Measurements from ENCODE around the gene LRP1B. TPM values are rescaled to one million over a fixed set of nuclear protein-coding genes. Genes with fewer than 3 reads are reported as not detected.

The LRP1B gene
- total RNA-seq, 2 donors from 2014 or later, result 0.79 to 1.8 TPM

DNA sequence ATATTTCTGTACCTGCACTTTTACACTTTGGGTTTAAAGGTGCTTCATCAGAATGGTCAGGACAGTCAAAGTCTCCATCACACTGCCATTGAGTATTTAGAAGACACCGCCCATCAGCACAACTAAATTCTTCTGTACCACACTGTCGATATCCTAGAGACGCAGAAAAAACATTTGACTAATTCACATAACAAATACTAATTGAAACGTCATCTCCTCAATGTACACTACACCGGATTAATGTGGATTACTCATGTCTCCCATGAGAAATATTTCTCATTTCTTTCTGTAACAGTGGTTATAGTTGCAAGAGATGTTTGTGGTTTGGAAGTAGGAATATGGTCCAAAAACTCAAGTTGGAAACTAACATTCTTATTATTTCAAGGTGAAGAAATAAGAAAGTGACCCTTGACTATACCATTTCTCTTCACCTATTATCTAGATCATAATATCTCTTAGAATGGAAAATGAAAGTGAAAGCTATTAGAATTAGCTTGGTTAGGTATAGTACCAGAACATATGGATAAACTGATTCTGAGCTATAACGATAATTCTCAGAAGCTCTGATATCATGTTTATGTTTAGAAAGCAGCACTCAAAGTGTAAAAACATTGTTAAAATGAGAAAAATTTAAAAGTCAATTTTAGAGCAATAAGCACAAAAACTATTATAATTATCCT lies 1627.7 kb downstream of the LRP1B start:
- no peak overlapping the region for H3K4me3 Mint-ChIP-seq
- no peak overlapping the region for H3K27ac Mint-ChIP-seq
- no peaks in the 10 kb centered on the region for H3K9me3 Mint-ChIP-seq
- H3K27me3 Mint-ChIP-seq (ENCODE audit: insufficient read depth), result no peaks in the 10 kb centered on the region
- no peaks in the 10 kb centered on the region for H3K36me3 Mint-ChIP-seq (ENCODE audit: low read depth)
- 94 to 100% methylated on average over 5 to 6 of the region's 6 CpGs for WGBS, 2 experiments (ENCODE audit: insufficient coverage in 1 of 2, insufficient read length in 1 of 2)
- no peaks in the 10 kb centered on the region for H3K4me1 ChIP-seq (ENCODE audit: control insufficient read depth, insufficient read depth, low read length)
- H3K4me1 Mint-ChIP-seq, result no peaks in the 10 kb centered on the region
- H3K36me3 ChIP-seq (ENCODE audit: control insufficient read depth, insufficient read depth, low read length), result no peaks in the 10 kb centered on the region
- H3K27ac ChIP-seq (ENCODE audit: low read depth, low read length), result no peak overlapping the region
- TF ChIP-seq, protein P1, sequence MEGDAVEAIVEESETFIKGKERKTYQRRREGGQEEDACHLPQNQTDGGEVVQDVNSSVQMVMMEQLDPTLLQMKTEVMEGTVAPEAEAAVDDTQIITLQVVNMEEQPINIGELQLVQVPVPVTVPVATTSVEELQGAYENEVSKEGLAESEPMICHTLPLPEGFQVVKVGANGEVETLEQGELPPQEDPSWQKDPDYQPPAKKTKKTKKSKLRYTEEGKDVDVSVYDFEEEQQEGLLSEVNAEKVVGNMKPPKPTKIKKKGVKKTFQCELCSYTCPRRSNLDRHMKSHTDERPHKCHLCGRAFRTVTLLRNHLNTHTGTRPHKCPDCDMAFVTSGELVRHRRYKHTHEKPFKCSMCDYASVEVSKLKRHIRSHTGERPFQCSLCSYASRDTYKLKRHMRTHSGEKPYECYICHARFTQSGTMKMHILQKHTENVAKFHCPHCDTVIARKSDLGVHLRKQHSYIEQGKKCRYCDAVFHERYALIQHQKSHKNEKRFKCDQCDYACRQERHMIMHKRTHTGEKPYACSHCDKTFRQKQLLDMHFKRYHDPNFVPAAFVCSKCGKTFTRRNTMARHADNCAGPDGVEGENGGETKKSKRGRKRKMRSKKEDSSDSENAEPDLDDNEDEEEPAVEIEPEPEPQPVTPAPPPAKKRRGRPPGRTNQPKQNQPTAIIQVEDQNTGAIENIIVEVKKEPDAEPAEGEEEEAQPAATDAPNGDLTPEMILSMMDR (conservative IDR thresholded peaks at IDR 0.05), result no peak
- no peak overlapping the region for H3K4me3 ChIP-seq (ENCODE audit: low read length)
- no peaks in the 10 kb centered on the region for H3K9me3 ChIP-seq (ENCODE audit: control insufficient read depth, low read length)
- H3K27me3 ChIP-seq (ENCODE audit: control insufficient read depth, insufficient read depth, low read length, poor library complexity, severe bottlenecking), result no peaks in the 10 kb centered on the region
- DNase-seq, result no peak
- H3K9ac ChIP-seq (ENCODE audit: extremely low read depth, low read length, poor library complexity, severe bottlenecking), result no peak overlapping the region

DNA sequence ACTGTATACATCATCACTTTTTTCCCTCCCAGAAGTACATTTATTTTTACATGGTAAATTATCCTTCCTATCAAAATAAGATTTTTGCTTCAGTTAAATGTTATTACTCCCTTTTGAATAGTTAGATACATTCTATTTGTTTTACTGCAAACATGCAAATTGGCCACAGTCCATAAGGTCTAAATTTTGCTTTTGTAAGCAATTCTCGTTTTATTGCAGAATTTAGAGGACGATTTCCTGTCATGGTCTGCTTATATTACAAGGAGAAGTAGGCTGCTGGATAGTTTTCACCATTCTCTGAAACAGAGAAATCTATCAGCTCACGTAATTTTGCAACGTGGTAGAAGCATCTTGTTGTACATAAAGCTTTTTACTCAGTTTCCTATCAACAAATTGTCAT lies 1632.5 kb downstream of the LRP1B start:
- H3K9me3 Mint-ChIP-seq, result peaks cover 2% of the 10 kb centered on the region
- Histone ChIP-seq H3K9ac (ENCODE audit: extremely low read depth, low read length, poor library complexity, severe bottlenecking) (no peak overlapping the region), H3K9me3 (ENCODE audit: control insufficient read depth, low read length) (no peaks in the 10 kb centered on the region), H3K36me3 (ENCODE audit: control insufficient read depth, insufficient read depth, low read length) (no peaks in the 10 kb centered on the region), H3K27ac (ENCODE audit: low read depth, low read length) (no peak overlapping the region), H3K4me3 (ENCODE audit: low read length) (no peak overlapping the region), H3K27me3 (ENCODE audit: control insufficient read depth, insufficient read depth, low read length, poor library complexity, severe bottlenecking) (no peaks in the 10 kb centered on the region), H3K4me1 (ENCODE audit: control insufficient read depth, insufficient read depth, low read length) (no peaks in the 10 kb centered on the region)
- no peak for DNase-seq
- WGBS, 2 experiments (ENCODE audit: insufficient coverage in 1 of 2, insufficient read length in 1 of 2), result 87% methylated on average over 4 of the region's 4 CpGs; no CpG with 5 or more reads in 1 of the 2 experiments
- no peaks in the 10 kb centered on the region for H3K36me3 Mint-ChIP-seq (ENCODE audit: low read depth)
- H3K4me1 Mint-ChIP-seq, result no peaks in the 10 kb centered on the region
- H3K27ac Mint-ChIP-seq, result no peak overlapping the region
- no peak overlapping the region for H3K4me3 Mint-ChIP-seq
- H3K27me3 Mint-ChIP-seq (ENCODE audit: insufficient read depth), result no peaks in the 10 kb centered on the region
- TF ChIP-seq, protein P1 (conservative IDR thresholded peaks at IDR 0.05), result no peak

DNA sequence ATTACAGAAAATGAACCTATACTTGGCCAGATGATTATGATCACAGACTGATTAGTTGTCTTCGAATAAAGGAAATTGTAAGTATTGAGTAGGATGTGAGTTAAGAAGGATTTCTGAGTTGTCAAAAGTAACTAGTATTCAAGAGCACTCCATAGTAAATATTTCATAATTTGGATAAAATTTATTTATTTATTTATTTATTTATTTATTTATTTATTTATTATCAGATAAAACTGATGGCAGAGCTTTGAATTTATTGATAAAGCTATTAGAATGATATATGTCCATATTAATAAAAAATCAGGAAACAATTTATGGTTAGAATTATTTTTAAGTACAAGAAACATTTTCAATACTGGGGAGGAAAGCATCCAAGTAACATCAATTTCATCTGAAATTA lies 1634.1 kb downstream of the LRP1B start:
- Mint-ChIP-seq H3K4me3 (no peak overlapping the region), H3K9me3 (peaks cover 2% of the 10 kb centered on the region), H3K4me1 (no peaks in the 10 kb centered on the region), H3K36me3 (ENCODE audit: low read depth) (no peaks in the 10 kb centered on the region), H3K27me3 (ENCODE audit: insufficient read depth) (no peaks in the 10 kb centered on the region), H3K27ac (no peak overlapping the region)
- Histone ChIP-seq H3K27me3 (ENCODE audit: control insufficient read depth, insufficient read depth, low read length, poor library complexity, severe bottlenecking) (no peaks in the 10 kb centered on the region), H3K9ac (ENCODE audit: extremely low read depth, low read length, poor library complexity, severe bottlenecking) (no peak overlapping the region), H3K36me3 (ENCODE audit: control insufficient read depth, insufficient read depth, low read length) (no peaks in the 10 kb centered on the region), H3K4me3 (ENCODE audit: low read length) (no peak overlapping the region), H3K27ac (ENCODE audit: low read depth, low read length) (no peak overlapping the region), H3K4me1 (ENCODE audit: control insufficient read depth, insufficient read depth, low read length) (no peaks in the 10 kb centered on the region), H3K9me3 (ENCODE audit: control insufficient read depth, low read length) (no peaks in the 10 kb centered on the region)
- no peak for DNase-seq
- 100% methylated on average over 1 of the region's 1 CpG; no CpG with 5 or more reads in 1 of the 2 experiments for WGBS, 2 experiments (ENCODE audit: insufficient coverage in 1 of 2, insufficient read length in 1 of 2)
- TF ChIP-seq, protein P1 (conservative IDR thresholded peaks at IDR 0.05), result no peak
